Measurements from ENCODE around the gene HNMT.
"Not testable (repeated sequence)": the region's sequence is repeated elsewhere in the genome, so short reads cannot be mapped to it uniquely, and the experiment has no call there.

HNMT gene

GRCh38 chr2:138040616-138041015 lies 76.3 kb downstream of the HNMT start:
- peaks cover 9% of the 10 kb centered on the region for H3K9me3 Mint-ChIP-seq
- H3K4me3 Mint-ChIP-seq: no peak overlapping the region
- H3K4me1 Mint-ChIP-seq (ENCODE audit: low read depth): no peaks in the 10 kb centered on the region
- no peak for DNase-seq (ENCODE audit: low spot score)
- H3K27me3 Mint-ChIP-seq (ENCODE audit: low read depth): no peaks in the 10 kb centered on the region
- H3K36me3 Mint-ChIP-seq (ENCODE audit: low read depth): no peaks in the 10 kb centered on the region
- no peak overlapping the region for H3K27ac Mint-ChIP-seq

GRCh38 chr2:138042311-138042710 lies 78.0 kb downstream of the HNMT start:
- no peak for DNase-seq (ENCODE audit: low spot score)
- Mint-ChIP-seq H3K36me3 (ENCODE audit: low read depth) (no peaks in the 10 kb centered on the region), H3K4me1 (ENCODE audit: low read depth) (no peaks in the 10 kb centered on the region), H3K27ac (no peak overlapping the region), H3K4me3 (no peak overlapping the region), H3K9me3 (peaks cover 9% of the 10 kb centered on the region), H3K27me3 (ENCODE audit: low read depth) (no peaks in the 10 kb centered on the region)

- H3K9me3 Mint-ChIP-seq: not testable (repeated sequence)
Measured at GRCh38 chr2:138043588-138043987, 79.3 kb downstream of the HNMT start.

GRCh38 chr2:138058427-138058826 lies 94.2 kb downstream of the HNMT start:
- no peaks in the 10 kb centered on the region for H3K36me3 Mint-ChIP-seq (ENCODE audit: low read depth)
- H3K4me1 Mint-ChIP-seq (ENCODE audit: low read depth): no peaks in the 10 kb centered on the region
- H3K4me3 Mint-ChIP-seq: no peak overlapping the region
- DNase-seq (ENCODE audit: low spot score): no peak
- no peaks in the 10 kb centered on the region for H3K27me3 Mint-ChIP-seq (ENCODE audit: low read depth)
- H3K27ac Mint-ChIP-seq: no peak overlapping the region
- H3K9me3 Mint-ChIP-seq: no peaks in the 10 kb centered on the region

More at GRCh38 chr2:138043588-138043987, 79.3 kb downstream of the HNMT start:
- H3K4me1 Mint-ChIP-seq (ENCODE audit: low read depth); H3K27ac Mint-ChIP-seq; DNase-seq (ENCODE audit: low spot score); H3K36me3 Mint-ChIP-seq (ENCODE audit: low read depth); H3K27me3 Mint-ChIP-seq (ENCODE audit: low read depth); H3K4me3 Mint-ChIP-seq: not testable (repeated sequence)

GRCh38 chr2:138059487-138060300 lies 95.4 kb downstream of the HNMT start:
- H3K9me3 Mint-ChIP-seq: no peaks in the 10 kb centered on the region
- no peak for DNase-seq (ENCODE audit: low spot score)
- no peak overlapping the region for H3K27ac Mint-ChIP-seq
- no peak overlapping the region for H3K4me3 Mint-ChIP-seq
- no peaks in the 10 kb centered on the region for H3K4me1 Mint-ChIP-seq (ENCODE audit: low read depth)
- no peaks in the 10 kb centered on the region for H3K27me3 Mint-ChIP-seq (ENCODE audit: low read depth)
- no peaks in the 10 kb centered on the region for H3K36me3 Mint-ChIP-seq (ENCODE audit: low read depth)

GRCh38 chr2:138060301-138060635 lies 96.0 kb downstream of the HNMT start:
- Mint-ChIP-seq H3K27ac (no peak overlapping the region), H3K4me3 (no peak overlapping the region), H3K36me3 (ENCODE audit: low read depth) (no peaks in the 10 kb centered on the region), H3K27me3 (ENCODE audit: low read depth) (no peaks in the 10 kb centered on the region), H3K9me3 (no peaks in the 10 kb centered on the region), H3K4me1 (ENCODE audit: low read depth) (no peaks in the 10 kb centered on the region)
- no peak for DNase-seq (ENCODE audit: low spot score)

- Mint-ChIP-seq H3K9me3 (no peaks in the 10 kb centered on the region), H3K27me3 (ENCODE audit: low read depth) (no peaks in the 10 kb centered on the region), H3K4me1 (ENCODE audit: low read depth) (no peaks in the 10 kb centered on the region), H3K27ac (no peak overlapping the region), H3K36me3 (ENCODE audit: low read depth) (no peaks in the 10 kb centered on the region), H3K4me3 (no peak overlapping the region)
- no peak for DNase-seq (ENCODE audit: low spot score)
Measured at GRCh38 chr2:138061961-138062360, 97.7 kb downstream of the HNMT start.

GRCh38 chr2:138063181-138063580 lies 98.9 kb downstream of the HNMT start:
- DNase-seq (ENCODE audit: low spot score): no peak
- Mint-ChIP-seq H3K36me3 (ENCODE audit: low read depth) (no peaks in the 10 kb centered on the region), H3K27ac (no peak overlapping the region), H3K9me3 (no peaks in the 10 kb centered on the region), H3K4me1 (ENCODE audit: low read depth) (no peaks in the 10 kb centered on the region), H3K4me3 (no peak overlapping the region), H3K27me3 (ENCODE audit: low read depth) (no peaks in the 10 kb centered on the region)
